HG02763 (cell line): ENCODE results near the gene XIAP.
"Not testable (repeated sequence)": the region's sequence is repeated elsewhere in the genome, so short reads cannot be mapped to it uniquely, and the experiment has no call there.

Experiments used
- ATAC-seq: cut with Tn5 transposase; IDR thresholded peaks from one replicate; pipeline ENCODE4 v1.9.1; 2021; ENCODE audit warnings: mild to moderate bottlenecking, moderate library complexity; ENCODE audit not compliant: unreplicated experiment

XIAP gene

GRCh38 chrX:123859846-123860838 is at the start of gene XIAP:
Gene XIAP, plus strand, starts transcription at chrX:123860053. Its CDS starts 25,610 bp downstream, at chrX:123885663.
- ATAC-seq: peak; percentile 73

GRCh38 chrX:123814343-123814742 is 45.5 kb upstream of the XIAP start:
- ATAC-seq: no peak

- ATAC-seq: not testable (repeated sequence)
Measured at GRCh38 chrX:123814934-123815394, 44.9 kb upstream of the XIAP start.

GRCh38 chrX:123817288-123817894 is 42.5 kb upstream of the XIAP start:
- no peak for ATAC-seq

- no peak for ATAC-seq
Measured at GRCh38 chrX:123818243-123818642, 41.6 kb upstream of the XIAP start.

GRCh38 chrX:123822965-123823364 is 36.9 kb upstream of the XIAP start:
- ATAC-seq: no peak

- peak; percentile 77 for ATAC-seq
Measured at GRCh38 chrX:123830309-123830708, 29.5 kb upstream of the XIAP start.

GRCh38 chrX:123833387-123833786 is 26.5 kb upstream of the XIAP start:
- ATAC-seq: peak; percentile 82

- ATAC-seq: no peak
Measured at GRCh38 chrX:123834116-123834515, 25.7 kb upstream of the XIAP start.

- ATAC-seq: no peak
Measured at GRCh38 chrX:123835661-123836371, 24.0 kb upstream of the XIAP start.

- ATAC-seq: not testable (repeated sequence)
Measured at GRCh38 chrX:123845129-123845528, 14.7 kb upstream of the XIAP start.

- no peak for ATAC-seq
Measured at GRCh38 chrX:123846577-123847038, 13.2 kb upstream of the XIAP start.

- ATAC-seq: no peak
Measured at GRCh38 chrX:123847056-123847455, 12.8 kb upstream of the XIAP start.

GRCh38 chrX:123849096-123849495 is 10.8 kb upstream of the XIAP start:
- ATAC-seq: no peak

GRCh38 chrX:123849906-123850305 is 9.9 kb upstream of the XIAP start:
- not testable (repeated sequence) for ATAC-seq

- ATAC-seq: no peak
Measured at GRCh38 chrX:123851079-123851478, 8.8 kb upstream of the XIAP start.

GRCh38 chrX:123854329-123854728 is 5.5 kb upstream of the XIAP start:
- no peak for ATAC-seq

- ATAC-seq: no peak
Measured at GRCh38 chrX:123859409-123859845, 426 bp upstream of the XIAP start.

GRCh38 chrX:123860983-123861382 is 1.1 kb downstream of the XIAP start:
- no peak for ATAC-seq

GRCh38 chrX:123869488-123869887 is 9.6 kb downstream of the XIAP start:
- no peak for ATAC-seq

- ATAC-seq: no peak
Measured at GRCh38 chrX:123871309-123871708, 11.5 kb downstream of the XIAP start.
